Measurements from ENCODE around the gene PTTG1IP.

The PTTG1IP gene

GRCh38 chr21:44873356-44874239 lies at the start of gene PTTG1IP:
Gene PTTG1IP, minus strand, starts transcription at chr21:44873690. Its CDS starts 74 bp downstream, at chr21:44873616.
- Histone ChIP-seq H3K4me3 (peak within 1 kb of the TSS; percentile 93 to 96), H3K9me3 (no peaks in the 10 kb centered on the region), H3K36me3 (no peaks in the 10 kb centered on the region), H3K4me1 (peaks cover 0 to 54% (median 42%) of the 10 kb centered on the region in 4 donors), H3K27ac (peak within 1 kb of the TSS; percentile 95 to 97), H3K27me3 (no peaks in the 10 kb centered on the region)
- peak; percentile 98 to 100 for DNase-seq
- intact Hi-C loops (cut with DNase I; ENCODE audit: low total_unique reads) = loop anchor here (5.0 kb wide), 2 partner anchors 56 to 861 kb away; partner anchors contain the start of genes SUMO3 and TRAPPC10
- no peak for TF ChIP-seq CTCF (IDR thresholded peaks at IDR 0.05)

- no peak for DNase-seq
- no peaks in the 10 kb centered on the region for H3K36me3 ChIP-seq
- peaks cover 0 to 33% (median 18%) of the 10 kb centered on the region in 4 donors for H3K4me1 ChIP-seq
- no peak for TF ChIP-seq CTCF (IDR thresholded peaks at IDR 0.05)
- intact Hi-C loops (cut with DNase I; ENCODE audit: low total_unique reads) = loop anchor here (10.0 kb wide), 1 partner anchor 107 kb away; the partner anchor contains the start of gene SUMO3
- no peak overlapping the region for H3K4me3 ChIP-seq
- peaks cover 0 to 31% of the 10 kb centered on the region in 2 donors for H3K27me3 ChIP-seq
- H3K9me3 ChIP-seq = no peaks in the 10 kb centered on the region
- H3K27ac ChIP-seq = no peak overlapping the region
Measured at GRCh38 chr21:44921928-44922327, 48.4 kb upstream of the PTTG1IP start.

GRCh38 chr21:44920694-44921604 lies 47.5 kb upstream of the PTTG1IP start, which contains the start of gene ITGB2:
Gene ITGB2, minus strand, starts transcription at chr21:44920899. Its CDS starts 10,117 bp downstream, at chr21:44910782.
- peak in 1 of 2 donors; percentile 55 for DNase-seq
- no peak for TF ChIP-seq CTCF (IDR thresholded peaks at IDR 0.05)
- H3K27ac ChIP-seq = no peak within 1 kb of the TSS
- intact Hi-C loops (cut with DNase I; ENCODE audit: low total_unique reads) = loop anchor here (10.0 kb wide), 1 partner anchor 106 kb away; the partner anchor contains the start of gene SUMO3
- peak within 1 kb of the TSS; percentile 30 to 34 for H3K4me3 ChIP-seq
- peaks cover 0 to 26% (median 13%) of the 10 kb centered on the region in 4 donors for H3K4me1 ChIP-seq
- H3K36me3 ChIP-seq = no peaks in the 10 kb centered on the region
- peaks cover 0 to 31% of the 10 kb centered on the region in 2 donors for H3K27me3 ChIP-seq
- H3K9me3 ChIP-seq = no peaks in the 10 kb centered on the region

GRCh38 chr21:44919913-44920693 lies 46.6 kb upstream of the PTTG1IP start:
- no peaks in the 10 kb centered on the region for H3K36me3 ChIP-seq
- peak overlapping the region; percentile 30 to 34 for H3K4me3 ChIP-seq
- H3K27ac ChIP-seq = no peak overlapping the region
- intact Hi-C loops (cut with DNase I; ENCODE audit: low total_unique reads) = loop anchor here (10.0 kb wide), 1 partner anchor 105 kb away; the partner anchor contains the start of gene SUMO3
- peaks cover 0 to 31% of the 10 kb centered on the region in 2 donors for H3K27me3 ChIP-seq
- H3K4me1 ChIP-seq = peaks cover 0 to 18% (median 9%) of the 10 kb centered on the region in 4 donors
- no peak for TF ChIP-seq CTCF (IDR thresholded peaks at IDR 0.05)
- no peaks in the 10 kb centered on the region for H3K9me3 ChIP-seq
- no peak for DNase-seq

Data from tibial artery (tissue), 4 donors.